Measurements from ENCODE around the gene CRYAB.

The CRYAB gene

GRCh38 chr11:111954154-111954553 lies 42.6 kb upstream of the CRYAB start:
- H3K9me3 ChIP-seq (replicated peaks; ENCODE audit: insufficient read depth, low read length) = no peaks in the 10 kb centered on the region
- H3K36me3 ChIP-seq (replicated peaks; ENCODE audit: insufficient read depth, low read length) = no peaks in the 10 kb centered on the region
- no peak for DNase-seq
- H3K9ac ChIP-seq (ENCODE audit: low read length) = no peak overlapping the region
- no peak overlapping the region for H3K4me3 ChIP-seq (ENCODE audit: low read length)
- no peaks in the 10 kb centered on the region for H4K20me1 ChIP-seq (ENCODE audit: insufficient read depth, low read length)
- H3K27me3 ChIP-seq (replicated peaks; ENCODE audit: insufficient read depth, low read length) = no peaks in the 10 kb centered on the region
- no peaks in the 10 kb centered on the region for H3K79me2 ChIP-seq (ENCODE audit: low read length)
- TF ChIP-seq EZH2 (optimal IDR thresholded peaks at IDR 0.05; ENCODE audit: low read depth, low read length) (no peak), CTCF (IDR thresholded peaks at IDR 0.05; ENCODE audit: low read length) (no peak), EZH2phosphoT487 (IDR thresholded peaks at IDR 0.05; ENCODE audit: low read length) (no peak)
- no peaks in the 10 kb centered on the region for H3K9me2 ChIP-seq (replicated peaks; ENCODE audit: insufficient read depth, low read length)
- H3K27ac ChIP-seq (ENCODE audit: low read length) = no peak overlapping the region
- no peak overlapping the region for H2AFZ ChIP-seq (ENCODE audit: low read length)
- no peak overlapping the region for H3K4me2 ChIP-seq (ENCODE audit: low read depth, low read length)
- H3K4me1 ChIP-seq (ENCODE audit: low read length) = peaks cover 9% of the 10 kb centered on the region
- H3F3A ChIP-seq (ENCODE audit: insufficient read depth, low read length) = no peaks in the 10 kb centered on the region

- Histone ChIP-seq H3F3A (ENCODE audit: insufficient read depth, low read length) (no peaks in the 10 kb centered on the region), H3K9ac (ENCODE audit: low read length) (no peak overlapping the region)
These were observed 40.0 kb upstream of the CRYAB start for GRCh38 chr11:111951565-111951964.

DNA sequence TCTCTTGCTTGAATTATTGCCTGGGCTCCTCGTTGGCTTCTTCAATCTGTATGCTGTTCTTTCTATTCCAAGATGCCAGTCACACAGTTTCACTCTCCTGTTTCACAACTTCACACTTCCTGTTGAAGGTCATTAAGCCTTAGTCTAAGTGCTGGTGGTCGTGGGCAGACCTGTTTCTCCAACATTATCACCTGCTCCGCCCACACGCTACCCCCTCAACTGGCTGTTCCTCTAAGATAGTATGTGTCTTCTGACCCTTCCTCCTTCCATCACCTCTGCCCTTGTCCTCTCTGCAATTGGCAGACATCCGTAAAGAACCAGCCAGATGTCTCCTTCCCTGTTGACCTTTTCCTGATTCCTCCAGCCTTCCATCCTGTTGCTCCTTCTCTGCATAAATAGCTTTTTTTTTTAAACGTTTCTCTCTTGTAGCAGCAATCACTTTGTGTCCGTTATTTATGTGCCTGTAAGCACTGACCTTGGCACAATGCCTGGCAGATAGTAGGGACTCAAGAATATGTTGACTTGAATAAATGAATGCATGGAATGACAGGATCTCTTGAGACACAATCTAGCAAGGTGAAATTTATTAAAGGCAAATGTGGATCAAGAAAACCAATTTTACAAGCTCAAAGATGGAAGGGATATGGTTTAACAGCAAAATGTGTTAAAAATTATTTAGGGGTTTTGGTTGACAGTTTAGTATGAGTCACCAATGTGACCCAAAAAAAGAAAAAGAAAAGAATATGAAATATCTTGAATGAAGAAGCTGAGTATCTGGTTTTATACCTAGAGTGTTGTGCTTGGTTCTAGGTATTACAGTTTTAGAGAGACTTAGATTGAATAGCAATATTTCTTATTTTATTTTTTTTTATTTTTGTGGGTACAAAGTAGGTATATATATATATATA lies 38.2 kb upstream of the CRYAB start:
- Histone ChIP-seq H3K79me2 (ENCODE audit: low read length) (no peaks in the 10 kb centered on the region), H3K36me3 (replicated peaks; ENCODE audit: insufficient read depth, low read length) (no peaks in the 10 kb centered on the region), H3K4me3 (ENCODE audit: low read length) (no peak overlapping the region), H3K9me2 (replicated peaks; ENCODE audit: insufficient read depth, low read length) (no peaks in the 10 kb centered on the region), H3K9me3 (replicated peaks; ENCODE audit: insufficient read depth, low read length) (no peaks in the 10 kb centered on the region), H3F3A (ENCODE audit: insufficient read depth, low read length) (no peaks in the 10 kb centered on the region), H2AFZ (ENCODE audit: low read length) (no peak overlapping the region), H3K4me2 (ENCODE audit: low read depth, low read length) (no peak overlapping the region; the same call in 1 of the 2 replicates), H3K9ac (ENCODE audit: low read length) (no peak overlapping the region), H4K20me1 (ENCODE audit: insufficient read depth, low read length) (no peaks in the 10 kb centered on the region), H3K27ac (ENCODE audit: low read length) (no peak overlapping the region), H3K27me3 (replicated peaks; ENCODE audit: insufficient read depth, low read length) (no peaks in the 10 kb centered on the region), H3K4me1 (ENCODE audit: low read length) (peaks cover 21% of the 10 kb centered on the region)
- TF ChIP-seq EZH2 (optimal IDR thresholded peaks at IDR 0.05; ENCODE audit: low read depth, low read length) (no peak), CTCF (IDR thresholded peaks at IDR 0.05; ENCODE audit: low read length) (no peak), EZH2phosphoT487 (IDR thresholded peaks at IDR 0.05; ENCODE audit: low read length) (no peak)
- no peak for DNase-seq

More at GRCh38 chr11:111951565-111951964, 40.0 kb upstream of the CRYAB start:
- DNase-seq = no peak
- H3K9me2 ChIP-seq (replicated peaks; ENCODE audit: insufficient read depth, low read length) = no peaks in the 10 kb centered on the region
- no peaks in the 10 kb centered on the region for H3K9me3 ChIP-seq (replicated peaks; ENCODE audit: insufficient read depth, low read length)
- no peaks in the 10 kb centered on the region for H3K27me3 ChIP-seq (replicated peaks; ENCODE audit: insufficient read depth, low read length)
- H3K27ac ChIP-seq (ENCODE audit: low read length) = no peak overlapping the region
- H2AFZ ChIP-seq (ENCODE audit: low read length) = no peak overlapping the region
- no peaks in the 10 kb centered on the region for H4K20me1 ChIP-seq (ENCODE audit: insufficient read depth, low read length)
- H3K79me2 ChIP-seq (ENCODE audit: low read length) = no peaks in the 10 kb centered on the region
- H3K4me2 ChIP-seq (ENCODE audit: low read depth, low read length) = no peak overlapping the region
- peaks cover 17% of the 10 kb centered on the region for H3K4me1 ChIP-seq (ENCODE audit: low read length)
- TF ChIP-seq EZH2phosphoT487 (IDR thresholded peaks at IDR 0.05; ENCODE audit: low read length) = no peak
- no peak for TF ChIP-seq CTCF (IDR thresholded peaks at IDR 0.05; ENCODE audit: low read length)
- no peak for TF ChIP-seq EZH2 (optimal IDR thresholded peaks at IDR 0.05; ENCODE audit: low read depth, low read length)
- no peaks in the 10 kb centered on the region for H3K36me3 ChIP-seq (replicated peaks; ENCODE audit: insufficient read depth, low read length)
- no peak overlapping the region for H3K4me3 ChIP-seq (ENCODE audit: low read length)

Data from MM.1S (cell line).